Epithelial cell of umbilical artery (primary cell): Measurements from ENCODE around the gene RPTN. TPM values are rescaled to one million over a fixed set of nuclear protein-coding genes. Genes with fewer than 3 reads are reported as not detected.

Experiments used
- total RNA-seq: library from RNA; depleted of rRNA; stranded (reverse); fragments of >200 nt; gene quantifications from 2 replicates; pipeline ENCODE4 v1.2.3, GENCODE V29; 2014

The RPTN gene, protein sequence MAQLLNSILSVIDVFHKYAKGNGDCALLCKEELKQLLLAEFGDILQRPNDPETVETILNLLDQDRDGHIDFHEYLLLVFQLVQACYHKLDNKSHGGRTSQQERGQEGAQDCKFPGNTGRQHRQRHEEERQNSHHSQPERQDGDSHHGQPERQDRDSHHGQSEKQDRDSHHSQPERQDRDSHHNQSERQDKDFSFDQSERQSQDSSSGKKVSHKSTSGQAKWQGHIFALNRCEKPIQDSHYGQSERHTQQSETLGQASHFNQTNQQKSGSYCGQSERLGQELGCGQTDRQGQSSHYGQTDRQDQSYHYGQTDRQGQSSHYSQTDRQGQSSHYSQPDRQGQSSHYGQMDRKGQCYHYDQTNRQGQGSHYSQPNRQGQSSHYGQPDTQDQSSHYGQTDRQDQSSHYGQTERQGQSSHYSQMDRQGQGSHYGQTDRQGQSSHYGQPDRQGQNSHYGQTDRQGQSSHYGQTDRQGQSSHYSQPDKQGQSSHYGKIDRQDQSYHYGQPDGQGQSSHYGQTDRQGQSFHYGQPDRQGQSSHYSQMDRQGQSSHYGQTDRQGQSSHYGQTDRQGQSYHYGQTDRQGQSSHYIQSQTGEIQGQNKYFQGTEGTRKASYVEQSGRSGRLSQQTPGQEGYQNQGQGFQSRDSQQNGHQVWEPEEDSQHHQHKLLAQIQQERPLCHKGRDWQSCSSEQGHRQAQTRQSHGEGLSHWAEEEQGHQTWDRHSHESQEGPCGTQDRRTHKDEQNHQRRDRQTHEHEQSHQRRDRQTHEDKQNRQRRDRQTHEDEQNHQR
- total RNA-seq: not detected in 2 replicates

GRCh38 chr1:152159144-152159543, at the start of gene RPTN:
Gene RPTN, minus strand, starts transcription at chr1:152159228. Its CDS starts 1,339 bp downstream, at chr1:152157889.

DNA sequence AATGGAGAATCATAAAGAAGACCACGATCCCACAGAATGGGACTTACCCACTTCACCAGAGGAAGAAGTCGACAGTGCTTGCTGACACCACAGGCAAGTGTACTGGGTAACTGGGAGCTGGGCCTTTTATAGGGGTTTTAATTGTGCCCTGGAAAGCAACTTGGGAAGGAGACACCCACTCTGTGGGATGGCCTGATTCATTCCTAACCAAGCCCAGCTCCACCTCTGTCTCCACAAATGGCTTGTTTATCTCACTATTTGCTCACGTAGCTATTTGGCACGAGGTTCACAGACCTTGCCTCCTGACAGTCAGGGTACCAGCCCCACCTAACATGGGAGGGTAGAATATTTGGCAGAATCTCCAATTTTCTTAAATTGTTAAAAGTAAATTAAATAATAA, 43.7 kb downstream of the RPTN start, which contains the start of gene TCHH:
TSS of gene TCHH (minus strand) at position 101 of the 400 bp plus-strand sequence. CDS start 1,364 bp downstream, outside the sequence.

Other genes with a start within 250 kb of the RPTN start
- gene THEM4, start 249.7 kb downstream of the RPTN start, total RNA-seq: 14.0 and 15.7 TPM in 2 replicates
- gene S100A10, start 165.4 kb downstream of the RPTN start, total RNA-seq: 109 and 122 TPM in 2 replicates
- gene S100A11, start 122.2 kb downstream of the RPTN start, total RNA-seq: 19.8 and 28.3 TPM in 2 replicates
- not detected in 2 replicates for gene TCHHL1, start 70.2 kb downstream of the RPTN start, total RNA-seq
- gene TCHH, start 43.8 kb downstream of the RPTN start, total RNA-seq: not detected in 2 replicates
- not detected in 2 replicates for gene HRNR, start 65.0 kb upstream of the RPTN start, total RNA-seq
- under 0.01 TPM in 1 of 2 replicates, not detected in the other for gene FLG, start 166.0 kb upstream of the RPTN start, total RNA-seq
- gene FLG2, start 200.8 kb upstream of the RPTN start, total RNA-seq: under 0.01 TPM in 1 of 2 replicates, not detected in the other